Measurements from ENCODE around the gene ARMCX1. TPM values are rescaled to one million over a fixed set of nuclear protein-coding genes. Genes with fewer than 3 reads are reported as not detected.
"Not testable (repeated sequence)": the region's sequence is repeated elsewhere in the genome, so short reads cannot be mapped to it uniquely, and the experiment has no call there.

ARMCX1 gene
- 3.0 TPM for total RNA-seq

- peak; percentile 60 for ATAC-seq
Observed at GRCh38 chrX:101550362-101550750, at the start of gene ARMCX1. TSS of gene ARMCX1 (plus strand) at chrX:101550547. CDS start at chrX:101552931, 2,384 bp downstream.

DNA sequence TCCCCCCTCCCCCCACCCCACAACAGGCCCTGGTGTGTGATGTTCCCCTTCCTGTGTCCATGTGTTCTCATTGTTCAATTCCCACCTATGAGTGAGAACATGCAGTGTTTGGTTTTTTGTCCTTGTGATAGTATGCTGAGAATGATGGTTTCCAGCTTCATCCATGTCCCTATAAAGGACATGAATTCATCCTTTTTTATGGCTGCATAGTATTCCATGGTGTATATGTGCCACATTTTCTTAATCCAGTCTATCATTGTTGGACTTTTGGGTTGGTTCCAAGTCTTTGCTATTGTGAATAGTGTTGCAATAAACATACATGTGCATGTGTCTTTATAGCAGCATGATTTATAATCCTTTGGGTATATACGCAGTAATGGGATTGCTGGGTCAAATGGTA is 47.4 kb upstream of the ARMCX1 start:
- ATAC-seq: not testable (repeated sequence)

DNA sequence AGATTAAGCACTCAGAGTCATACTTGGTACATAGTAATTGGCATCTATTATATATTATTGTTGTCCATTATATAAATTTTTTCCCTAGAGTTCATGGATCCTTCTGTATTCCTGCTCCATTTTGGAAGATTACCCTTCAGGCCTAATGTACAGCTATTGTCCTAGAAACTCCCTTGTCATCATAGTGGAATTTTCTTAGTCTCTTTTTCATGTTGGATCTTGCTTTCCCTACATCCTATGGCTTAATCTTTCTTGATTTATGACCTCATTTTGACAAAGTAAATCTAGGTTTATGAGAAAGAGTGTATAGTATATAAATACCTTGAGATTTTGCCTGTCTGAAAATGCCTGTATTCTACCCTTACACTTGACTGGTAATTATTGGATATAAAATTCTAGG is 43.0 kb upstream of the ARMCX1 start:
- ATAC-seq: peak; percentile 70

GRCh38 chrX:101507986-101508385 is 42.4 kb upstream of the ARMCX1 start:
- ATAC-seq: peak; percentile 46

DNA sequence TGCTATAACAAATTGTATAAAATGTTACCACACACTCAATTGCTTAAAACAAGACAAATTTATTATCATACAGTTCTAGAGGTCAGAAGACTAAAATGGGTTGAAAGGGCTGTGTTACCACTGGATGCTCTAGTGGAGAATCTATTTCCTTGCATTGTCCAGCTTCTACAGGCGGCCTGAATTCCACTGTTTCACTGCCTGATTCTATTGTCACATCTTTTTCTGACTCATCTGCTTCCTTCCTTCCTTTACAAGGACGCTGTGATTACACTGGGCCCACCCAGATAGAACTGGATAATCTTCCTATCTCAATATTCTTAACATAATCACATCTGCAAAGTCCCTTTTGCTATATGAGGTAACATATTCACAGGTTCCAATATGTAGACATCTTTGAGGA is 19.4 kb upstream of the ARMCX1 start:
- no peak for ATAC-seq

- no peak for ATAC-seq
Observed at GRCh38 chrX:101539116-101539515, 11.2 kb upstream of the ARMCX1 start.

DNA sequence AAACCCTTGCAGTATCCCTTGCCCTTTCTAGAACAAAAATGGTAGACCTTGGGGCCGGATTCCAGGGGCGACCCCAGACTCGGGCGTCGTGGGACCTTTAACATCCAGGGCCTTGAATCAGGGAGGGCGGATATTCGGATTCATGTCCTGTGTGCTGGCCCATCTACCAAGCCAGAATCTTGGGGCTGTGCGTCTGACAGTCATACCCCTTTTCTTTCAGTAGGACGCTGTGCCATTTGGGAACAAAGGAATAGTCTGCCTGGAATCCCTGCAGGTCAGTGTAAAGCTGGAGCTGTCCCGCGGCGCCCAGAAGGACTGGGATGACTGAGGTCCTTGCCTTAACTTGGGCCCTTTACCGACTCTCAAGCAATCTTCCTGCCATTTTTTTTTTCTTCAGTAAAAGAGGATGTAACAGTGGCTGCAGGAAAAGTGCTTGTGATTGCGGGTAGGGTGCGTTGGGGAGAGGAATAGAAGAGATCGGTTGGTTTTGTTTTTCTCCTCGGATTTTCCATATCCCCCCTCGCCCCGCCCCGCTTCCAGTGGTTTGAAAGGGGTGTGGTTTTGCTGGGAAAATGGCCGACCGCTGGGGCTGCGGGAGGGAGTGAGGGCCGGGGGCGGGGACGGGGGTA is 518 bp downstream of the ARMCX1 start:
- peak; percentile 23 for ATAC-seq

DNA sequence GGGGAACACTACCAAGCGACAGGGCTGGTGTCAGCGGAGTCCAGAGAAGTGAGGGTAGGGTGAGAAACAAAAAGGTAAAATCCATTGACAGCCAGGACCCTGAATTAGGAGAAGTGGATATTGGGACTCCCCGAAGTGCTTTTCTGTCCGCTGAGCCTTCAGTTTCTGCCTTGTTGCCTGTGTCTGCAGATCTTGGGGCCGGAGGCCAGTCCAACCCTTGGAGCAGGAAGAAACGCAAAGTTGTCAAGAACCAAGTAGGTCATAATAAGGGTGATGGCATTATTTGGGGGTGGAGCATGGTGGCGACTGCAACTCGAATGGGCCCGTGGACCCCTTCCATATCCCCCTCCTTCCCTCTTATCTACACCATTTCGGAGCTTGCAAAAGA is 1.0 kb downstream of the ARMCX1 start:
- ATAC-seq: no peak

DNA sequence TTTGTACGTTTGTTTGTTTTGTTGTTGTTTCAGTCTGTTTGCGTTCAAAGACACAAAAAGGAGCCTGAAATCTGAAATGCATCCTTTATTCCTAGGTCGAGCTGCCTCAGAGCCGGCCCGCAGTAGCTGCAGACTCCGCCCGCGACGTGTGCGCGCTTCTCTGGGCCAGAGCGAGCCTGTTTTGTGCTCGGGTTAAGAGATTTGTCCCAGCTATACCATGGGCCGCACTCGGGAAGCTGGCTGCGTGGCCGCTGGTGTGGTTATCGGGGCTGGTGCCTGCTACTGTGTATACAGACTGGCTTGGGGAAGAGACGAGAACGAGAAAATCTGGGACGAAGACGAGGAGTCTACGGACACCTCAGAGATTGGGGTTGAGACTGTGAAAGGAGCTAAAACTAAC is 2.4 kb downstream of the ARMCX1 start:
- ATAC-seq: no peak

DNA sequence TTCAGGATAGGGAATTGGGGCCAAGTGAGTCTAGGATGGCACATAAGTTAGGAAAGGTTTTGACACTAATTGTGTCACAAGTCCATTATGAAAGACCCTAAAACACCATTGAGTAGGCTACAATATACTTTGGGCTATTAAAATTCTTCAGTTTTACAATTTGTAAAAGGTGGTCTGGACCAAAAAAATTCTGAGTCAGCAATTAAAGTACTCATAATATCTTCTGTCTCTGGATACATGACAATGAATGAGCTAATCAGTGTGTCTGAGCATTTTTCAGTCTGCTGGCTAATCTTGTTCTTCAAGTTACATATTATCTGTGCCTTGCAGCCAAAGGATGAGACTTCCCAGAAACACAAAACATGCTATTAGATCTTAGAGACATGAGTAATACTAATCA is 14.3 kb downstream of the ARMCX1 start:
- no peak for ATAC-seq

DNA sequence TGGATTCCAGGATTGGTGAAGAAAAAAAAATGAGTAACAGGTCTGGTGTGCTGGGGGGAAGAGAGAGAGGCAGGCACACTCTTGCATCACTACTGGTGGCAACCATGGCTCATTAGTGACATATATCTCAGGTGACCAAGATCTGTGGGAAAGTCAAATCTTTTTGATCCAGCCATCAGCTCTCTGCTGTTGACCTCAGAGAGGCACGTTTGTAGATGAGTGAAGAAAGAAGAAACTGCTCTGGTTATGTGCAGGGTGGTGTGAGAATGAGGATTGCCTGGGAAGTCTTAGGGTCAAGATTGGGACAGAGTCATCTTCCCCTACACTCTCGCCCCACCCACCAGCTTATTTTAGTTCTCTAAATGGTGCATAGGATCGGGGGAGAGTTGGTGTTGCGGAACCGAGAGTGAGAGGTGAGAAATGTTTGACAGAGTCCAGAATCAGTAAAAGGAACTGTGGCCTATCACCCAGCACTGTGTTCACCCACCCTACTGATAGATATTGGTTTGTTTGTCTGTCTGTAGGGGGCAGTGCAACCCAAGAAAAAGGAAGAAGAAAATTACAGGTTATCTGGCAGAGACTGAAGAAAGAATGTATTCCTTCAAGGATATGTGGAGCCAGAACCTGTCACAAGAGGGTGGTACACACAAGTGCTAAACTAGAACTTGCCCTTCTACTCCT is 45.5 kb downstream of the ARMCX1 start:
- peak; percentile 63 for ATAC-seq

- not testable (repeated sequence) for ATAC-seq
Observed at GRCh38 chrX:101599592-101599991, 49.2 kb downstream of the ARMCX1 start.

- ATAC-seq: no peak
Observed at GRCh38 chrX:101602077-101602476, 51.7 kb downstream of the ARMCX1 start.

Other genes starting within 250 kb of the ARMCX1 start
- 14.2 TPM for gene TIMM8A, start 201.8 kb upstream of the ARMCX1 start, total RNA-seq
- gene BTK, start 164.4 kb upstream of the ARMCX1 start, total RNA-seq: 1.0 TPM
- 361 TPM for gene RPL36A, start 159.5 kb upstream of the ARMCX1 start, total RNA-seq
- 16.9 TPM for gene GLA, start 142.6 kb upstream of the ARMCX1 start, total RNA-seq
- 31.5 TPM for gene HNRNPH2, start 142.3 kb upstream of the ARMCX1 start, total RNA-seq
- 3.1 TPM for gene ARMCX4, start 65.1 kb upstream of the ARMCX1 start, total RNA-seq
- 27.9 TPM for gene ARMCX6, start 67.5 kb downstream of the ARMCX1 start, total RNA-seq
- 5.4 TPM for gene ARMCX3, start 72.6 kb downstream of the ARMCX1 start, total RNA-seq
- gene ARMCX2, start 109.3 kb downstream of the ARMCX1 start, total RNA-seq: 3.4 TPM

All from esophagus mucosa (tissue), 1 donor.